Measurements from ENCODE around the gene NOD1.

The NOD1 gene

DNA sequence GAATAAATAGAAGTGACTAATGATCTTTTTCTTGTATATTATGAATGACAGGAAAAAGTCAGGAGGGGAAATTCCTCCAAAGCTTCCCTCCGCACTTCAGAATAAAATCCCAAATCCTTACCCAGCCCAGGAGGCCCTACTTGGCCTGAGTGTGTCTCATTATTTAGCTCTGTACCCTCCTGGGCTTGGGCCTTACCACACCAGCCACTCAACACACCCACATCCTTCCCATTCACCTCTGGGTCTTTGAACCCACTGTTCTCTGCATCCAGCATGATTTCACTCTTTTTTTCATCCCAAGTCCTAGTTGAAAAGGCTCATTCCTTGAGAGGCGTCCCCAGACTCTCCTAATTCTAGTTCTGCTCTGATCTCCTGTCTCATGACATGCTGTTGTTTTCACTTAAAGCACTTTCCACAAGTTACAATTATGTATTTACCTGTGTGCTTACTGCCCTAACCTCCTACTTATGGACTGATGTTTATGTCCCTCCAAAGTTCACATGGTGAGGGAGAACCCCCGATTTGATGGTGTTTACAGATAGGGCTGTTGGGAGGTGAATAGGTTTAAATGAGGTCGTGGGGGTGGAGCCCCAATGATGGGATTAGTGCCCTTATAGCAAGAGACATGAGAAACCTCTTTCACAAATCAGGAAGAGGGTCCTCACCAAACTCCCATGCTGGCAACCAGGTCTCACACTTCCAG is 6.4 kb downstream of the NOD1 start:
- in situ Hi-C loops (cut with MboI; ENCODE audit: low sequenced_read_pairs): no loop called here

DNA sequence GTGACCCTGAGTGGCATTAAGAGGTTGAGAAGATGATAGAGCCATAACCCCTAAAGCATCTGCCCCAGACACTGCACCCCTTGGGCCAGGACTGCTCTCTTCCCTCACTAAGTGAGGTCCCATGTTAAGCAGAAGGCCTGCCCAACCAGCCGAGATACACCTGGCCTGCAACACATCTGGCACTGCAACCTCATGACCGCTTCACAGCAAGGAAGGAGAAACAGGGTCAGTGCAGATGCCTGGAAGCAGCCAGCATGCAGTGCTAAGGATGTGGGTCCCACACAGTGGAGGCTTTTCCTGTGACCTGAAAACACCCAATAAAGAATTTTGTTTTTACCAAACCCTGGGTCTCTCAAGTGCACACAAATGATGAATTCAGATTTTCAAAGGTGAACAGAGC is 7.4 kb downstream of the NOD1 start:
- in situ Hi-C loops (cut with MboI; ENCODE audit: low sequenced_read_pairs): no loop called here

GRCh38 chr7:30470771-30471170 is 7.8 kb downstream of the NOD1 start:
- in situ Hi-C loops (cut with MboI; ENCODE audit: low sequenced_read_pairs): no loop called here

- in situ Hi-C loops (cut with MboI; ENCODE audit: low sequenced_read_pairs): no loop called here
Measured at GRCh38 chr7:30470163-30470770, 8.3 kb downstream of the NOD1 start.

DNA sequence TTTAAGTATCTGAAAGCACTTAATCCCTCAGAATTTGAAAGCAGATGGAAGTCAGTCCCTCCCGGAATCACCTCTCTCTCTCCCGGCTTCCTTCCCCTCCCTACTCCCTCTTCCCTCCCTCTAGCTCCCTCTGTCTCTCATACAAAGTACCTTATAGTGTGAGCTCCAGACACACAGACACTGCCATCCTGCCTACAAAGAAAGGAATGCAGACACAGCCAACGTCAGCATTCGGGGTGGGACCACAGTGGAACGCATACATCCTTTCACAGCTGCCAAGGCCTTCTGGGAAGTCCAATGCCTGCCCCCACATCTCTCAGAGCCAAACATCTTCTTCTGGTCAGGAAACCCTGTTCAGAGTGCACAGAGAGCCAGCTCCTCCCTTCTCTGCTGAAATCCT is 9.3 kb downstream of the NOD1 start:
- in situ Hi-C loops (cut with MboI; ENCODE audit: low sequenced_read_pairs): no loop called here

- in situ Hi-C loops (cut with MboI; ENCODE audit: low sequenced_read_pairs): no loop called here
Measured at GRCh38 chr7:30468791-30469190, 9.8 kb downstream of the NOD1 start.

GRCh38 chr7:30468041-30468440 is 10.5 kb downstream of the NOD1 start:
- in situ Hi-C loops (cut with MboI; ENCODE audit: low sequenced_read_pairs): no loop called here

DNA sequence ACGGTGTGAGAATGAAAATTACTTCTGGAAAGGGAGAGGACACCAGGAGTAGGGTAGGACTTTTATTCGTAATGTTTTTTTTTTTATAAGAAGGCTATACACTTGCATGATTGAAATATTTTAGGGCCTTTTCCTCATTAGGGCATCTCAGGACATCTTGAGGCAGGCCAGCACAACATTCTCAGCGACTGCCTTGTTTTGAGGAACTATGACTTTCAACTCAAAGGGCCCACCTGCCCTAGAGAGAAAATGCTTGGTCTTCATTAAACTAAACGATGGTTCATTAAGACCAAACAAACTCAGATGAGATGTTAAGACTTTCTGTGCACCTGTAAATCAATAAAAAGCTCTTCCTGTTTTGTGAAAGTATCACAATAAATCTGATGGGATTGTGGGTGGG is 11.3 kb downstream of the NOD1 start:
- in situ Hi-C loops (cut with MboI; ENCODE audit: low sequenced_read_pairs): no loop called here

DNA sequence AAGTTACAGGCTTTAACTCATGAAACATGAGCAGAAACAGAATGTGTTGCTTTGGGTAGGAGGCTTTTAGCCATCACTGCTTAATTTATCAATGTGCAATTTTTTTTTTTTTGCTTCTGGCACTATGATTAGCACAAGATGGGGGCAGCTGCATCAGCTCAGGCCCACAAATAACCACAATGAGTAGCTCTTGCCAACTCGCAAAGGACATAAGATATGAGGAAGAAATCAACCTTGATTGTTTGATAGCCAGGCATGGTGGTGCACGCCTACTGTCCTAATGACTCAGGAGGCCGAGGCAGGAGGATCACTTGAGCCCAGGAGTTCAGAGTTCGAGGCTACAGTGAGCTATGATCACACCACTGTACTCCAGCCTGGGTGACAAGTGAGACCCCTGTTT is 12.3 kb downstream of the NOD1 start:
- in situ Hi-C loops (cut with MboI; ENCODE audit: low sequenced_read_pairs): no loop called here

- in situ Hi-C loops (cut with MboI; ENCODE audit: low sequenced_read_pairs): no loop called here
Measured at GRCh38 chr7:30465811-30466180, 12.8 kb downstream of the NOD1 start.

DNA sequence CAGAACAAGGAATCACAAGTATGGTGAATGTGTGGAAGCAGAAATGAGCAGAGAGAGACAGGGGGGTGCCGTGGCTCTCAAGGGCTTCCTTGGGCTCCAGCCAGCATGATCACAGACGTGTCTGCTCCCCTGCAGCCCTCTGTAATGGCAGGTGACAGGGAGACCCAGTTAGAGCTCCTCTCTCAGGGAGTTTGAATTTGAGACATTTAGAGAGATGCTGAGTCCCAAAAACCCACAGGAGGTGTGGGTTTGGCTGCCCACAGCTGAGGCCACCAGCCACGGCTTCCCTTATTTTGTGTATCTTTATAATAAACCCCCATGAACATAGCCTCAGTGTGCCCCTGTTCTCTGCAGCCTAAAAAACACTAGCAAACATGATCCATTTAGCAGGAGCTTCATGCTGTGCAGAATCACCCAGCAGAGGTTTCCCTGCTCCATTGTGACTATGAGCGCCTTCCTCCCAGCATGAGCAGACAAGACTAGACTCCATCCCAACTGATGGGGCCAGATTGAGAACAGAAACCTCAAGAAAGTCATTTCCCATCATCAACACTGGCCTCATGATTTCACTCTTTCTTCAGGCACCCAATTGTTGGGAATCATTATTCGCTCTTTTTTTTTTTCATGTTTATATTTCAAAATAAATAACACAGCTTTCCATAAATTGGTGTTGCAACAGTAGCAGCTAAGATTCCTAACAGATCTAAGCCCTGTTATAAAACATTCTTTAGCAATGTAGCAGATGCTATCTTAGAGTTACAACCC is 13.4 kb downstream of the NOD1 start:
- in situ Hi-C loops (cut with MboI; ENCODE audit: low sequenced_read_pairs): no loop called here

GRCh38 chr7:30464231-30464671 is 14.3 kb downstream of the NOD1 start:
- in situ Hi-C loops (cut with MboI; ENCODE audit: low sequenced_read_pairs): no loop called here

GRCh38 chr7:30463405-30464145 is 15.0 kb downstream of the NOD1 start:
- in situ Hi-C loops (cut with MboI; ENCODE audit: low sequenced_read_pairs): no loop called here

- in situ Hi-C loops (cut with MboI; ENCODE audit: low sequenced_read_pairs): no loop called here
Measured at GRCh38 chr7:30462179-30462578, 16.4 kb downstream of the NOD1 start.

DNA sequence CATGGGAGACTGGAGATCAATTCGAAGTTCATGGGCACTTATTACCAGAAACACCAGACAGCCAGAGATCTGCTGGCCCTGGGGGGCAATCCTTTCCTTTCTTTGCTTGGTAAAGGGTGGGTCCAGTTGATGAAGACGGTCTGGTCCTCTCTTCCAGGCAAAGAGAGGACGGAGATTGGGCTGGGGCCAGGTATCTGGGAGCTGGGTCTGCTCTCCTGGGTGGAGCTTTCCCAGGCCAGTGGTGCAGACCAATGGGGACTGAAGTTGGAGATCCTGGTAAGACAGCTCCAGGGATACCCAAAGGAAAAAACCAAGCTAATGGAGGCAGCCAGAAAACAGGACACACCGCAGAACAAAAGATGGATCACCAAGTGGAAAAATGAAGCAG is 18.3 kb downstream of the NOD1 start:
- in situ Hi-C loops (cut with MboI; ENCODE audit: low sequenced_read_pairs): no loop called here

- in situ Hi-C loops (cut with MboI; ENCODE audit: low sequenced_read_pairs): no loop called here
Measured at GRCh38 chr7:30459591-30460245, 18.9 kb downstream of the NOD1 start.

GRCh38 chr7:30458311-30458710 is 20.3 kb downstream of the NOD1 start:
- in situ Hi-C loops (cut with MboI; ENCODE audit: low sequenced_read_pairs): no loop called here

- in situ Hi-C loops (cut with MboI; ENCODE audit: low sequenced_read_pairs): no loop called here
Measured at GRCh38 chr7:30453921-30454320, 24.7 kb downstream of the NOD1 start.

DNA sequence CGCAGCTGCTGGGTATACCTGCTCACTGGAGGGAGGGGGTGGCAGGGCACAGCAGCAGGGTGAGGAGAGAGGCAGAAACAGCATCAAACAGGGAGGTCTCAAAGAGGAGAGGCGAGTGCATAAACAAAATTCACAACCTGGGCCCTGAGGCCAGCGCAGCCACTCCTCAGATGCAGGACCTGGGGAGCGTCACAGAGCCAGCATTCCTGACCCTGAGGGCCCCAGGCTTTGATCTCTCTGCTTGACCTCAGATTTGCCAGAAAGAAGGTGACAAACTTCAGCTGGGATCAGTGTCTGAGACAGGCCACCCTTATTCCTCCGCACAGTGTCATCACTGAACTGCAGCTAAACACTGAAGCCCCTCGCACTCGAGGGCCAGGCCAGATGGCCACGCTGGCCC is 25.6 kb downstream of the NOD1 start:
- in situ Hi-C loops (cut with MboI; ENCODE audit: low sequenced_read_pairs): no loop called here

DNA sequence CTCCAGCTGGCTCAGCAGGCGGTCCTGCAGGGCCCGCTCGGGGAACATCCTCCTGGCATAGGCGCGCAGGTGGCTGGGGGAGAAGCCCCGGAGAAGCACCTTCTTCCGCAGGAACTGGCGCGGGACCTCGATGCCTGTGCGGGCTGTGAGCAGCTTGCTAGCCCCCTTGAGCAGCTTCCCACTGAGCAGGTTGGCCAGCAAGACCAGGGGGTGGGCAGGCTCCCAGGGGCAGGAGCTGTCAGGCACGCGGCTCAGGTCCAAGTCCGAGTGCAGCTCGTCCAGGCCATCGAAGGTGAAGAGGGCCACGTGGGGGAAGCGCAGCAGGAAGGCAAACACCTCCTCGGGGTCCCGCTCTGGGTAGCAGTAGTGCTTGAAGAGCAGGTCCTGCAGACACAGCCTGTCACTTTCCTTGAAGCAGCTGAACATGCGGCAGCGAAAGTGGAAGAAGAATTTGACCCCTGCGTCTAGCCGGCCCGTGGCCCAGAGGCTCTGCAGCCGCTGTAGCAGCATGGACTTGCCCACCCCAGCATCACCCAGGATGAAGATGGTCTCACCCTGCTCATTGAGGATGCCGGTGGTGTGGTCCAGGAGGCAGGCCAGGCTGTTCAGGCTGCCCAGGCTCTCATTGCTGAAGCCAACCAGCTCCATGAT is 26.2 kb downstream of the NOD1 start:
- in situ Hi-C loops (cut with MboI; ENCODE audit: low sequenced_read_pairs): no loop called here

Data from hTERT RPE-1 (cell line).